B cell (primary cell): ENCODE measurements around the gene PHF23. TPM values are rescaled to one million over a fixed set of nuclear protein-coding genes. Genes with fewer than 3 reads are reported as not detected.

Source experiments
- ATAC-seq: fragments of 200-7000 bp; cut with Tn5 transposase; one replicate; pipeline ENCODE4 v1.10.0; 2021; ENCODE audit warnings: low read depth, mild to moderate bottlenecking, moderate number of reproducible peaks, moderate library complexity
- CTCF ChIA-PET: fragments of 350-600 bp; sonication (Branson Sonifier 250); formaldehyde crosslinking; loops from one replicate; lab custom pipeline; 2021; ENCODE audit warnings: antibody characterized with exemption, inconsistent platforms; lab: Charles Lee
- POLR2A ChIA-PET: fragments of 350-600 bp; sonication (Branson Sonifier 250); formaldehyde crosslinking; loops from one replicate; lab custom pipeline; 2021; ENCODE audit warnings: antibody characterized with exemption; lab: Charles Lee
- DNase-seq: peaks from one replicate; pipeline ENCODE4 v3.0.0; 2013
- H2AFZ ChIP-seq: 2 replicates; pipeline ENCODE4 v1.6.1; 2012; ENCODE audit warnings: mild to moderate bottlenecking, low read depth, low read length; ENCODE audit not compliant: insufficient read depth, poor library complexity, severe bottlenecking
- H3K27ac ChIP-seq, 2 donors: 1 replicate in 1 of 2; 2 replicates in 1 of 2; pipeline ENCODE4 v1.5.1; 2012 to 2013; ENCODE audit warnings: low read length in 2 of 2, mild to moderate bottlenecking in 2 of 2, moderate library complexity in 1 of 2
- H3K27me3 ChIP-seq, 4 experiments: fragments of 200-600 bp in 1 of 4; sonication (generic) in 1 of 4; replicated peaks in 1 of 4; 1 replicate in 2 of 4; 2 replicates in 2 of 4; pipeline versions ENCODE4 v1.6.1 to v1.7.0; 2013 to 2016; ENCODE audit warnings: low read length in 3 of 4, mild to moderate bottlenecking in 2 of 4, mixed read lengths in 1 of 4, moderate library complexity in 1 of 4; ENCODE audit not compliant: insufficient read depth in 4 of 4, control insufficient read depth in 3 of 4; ENCODE audit errors: control extremely low read depth in 1 of 4
- H3K36me3 ChIP-seq, 2 experiments: replicated peaks in 1 of 2; 1 replicate in 1 of 2; 2 replicates in 1 of 2; pipeline versions ENCODE4 v1.6.1 to v1.7.1; 2013; ENCODE audit warnings: low read length in 1 of 2; ENCODE audit not compliant: insufficient read depth in 2 of 2, control insufficient read depth in 1 of 2; ENCODE audit errors: control extremely low read depth in 1 of 2, extremely low read depth in 1 of 2
- H3K4me1 ChIP-seq, 2 donors: fragments of 200-600 bp in 1 of 2; sonication (generic) in 1 of 2; 1 replicate in 1 of 2; 2 replicates in 1 of 2; pipeline versions ENCODE4 v1.5.1 to v1.6.1; 2013 to 2017; ENCODE audit warnings: low read length in 2 of 2; ENCODE audit not compliant: control insufficient read depth in 2 of 2, insufficient read depth in 2 of 2
- H3K4me2 ChIP-seq: replicated peaks from 2 replicates; pipeline ENCODE3; 2012; ENCODE audit warnings: mild to moderate bottlenecking, low read depth, low read length; ENCODE audit not compliant: poor library complexity, severe bottlenecking
- H3K4me3 ChIP-seq, 5 experiments: fragments of 200-600 bp in 1 of 5; sonication (generic) in 1 of 5; 1 replicate in 3 of 5; 2 replicates in 2 of 5; pipeline versions ENCODE4 v1.5.1 to v1.7.0; 2011 to 2016; ENCODE audit warnings: low read length in 4 of 5, mild to moderate bottlenecking in 4 of 5, low read depth in 2 of 5, control low read depth in 1 of 5, moderate library complexity in 1 of 5; ENCODE audit not compliant: insufficient read depth in 1 of 5; ENCODE audit errors: control extremely low read depth in 1 of 5, extremely low read depth in 1 of 5
- H3K79me2 ChIP-seq: fragments of 200-600 bp; sonication (generic); one replicate; pipeline ENCODE4 v1.6.0; 2016; ENCODE audit warnings: low read length; ENCODE audit not compliant: control insufficient read depth, insufficient read depth
- H3K9ac ChIP-seq: fragments of 200-600 bp; sonication (generic); 2 replicates; pipeline ENCODE4 v1.6.1; 2017; ENCODE audit warnings: mild to moderate bottlenecking, low read length, moderate library complexity
- H3K9me3 ChIP-seq, 3 donors: one replicate each; pipeline versions ENCODE4 v1.6.1 to v1.7.1; 2013; ENCODE audit warnings: low read length in 2 of 3; ENCODE audit not compliant: control insufficient read depth in 2 of 3, insufficient read depth in 1 of 3; ENCODE audit errors: control extremely low read depth in 1 of 3
- H4K20me1 ChIP-seq: 2 replicates; pipeline ENCODE4 v1.6.0; 2012; ENCODE audit warnings: mild to moderate bottlenecking, low read length; ENCODE audit not compliant: insufficient read depth, control insufficient read depth, poor library complexity, severe bottlenecking
- H3K27ac Mint-ChIP-seq: one replicate; pipeline ENCODE4 v1.8.0; 2021; ENCODE audit warnings: mixed read lengths
- H3K27me3 Mint-ChIP-seq: one replicate; pipeline ENCODE4 v1.8.0; 2021; ENCODE audit warnings: mixed read lengths
- H3K4me1 Mint-ChIP-seq: one replicate; pipeline ENCODE4 v1.8.0; 2021; ENCODE audit warnings: mixed read lengths
- H3K4me3 Mint-ChIP-seq: one replicate; pipeline ENCODE4 v1.8.0; 2021; ENCODE audit warnings: mixed read lengths
- H3K9me3 Mint-ChIP-seq: one replicate; pipeline ENCODE4 v1.8.0; 2022; ENCODE audit warnings: mixed read lengths; ENCODE audit not compliant: insufficient read depth
- CTCF ChIP-seq: fragments of 200-600 bp; IDR thresholded peaks from one replicate; pipeline ENCODE4 v1.8.0; 2022; ENCODE audit warnings: antibody characterized with exemption, mild to moderate bottlenecking
- EZH2 ChIP-seq: IDR thresholded peaks from 2 replicates; pipeline ENCODE4 v1.6.1; 2012; ENCODE audit warnings: borderline replicate concordance, low read depth, mild to moderate bottlenecking, moderate library complexity, low read length; ENCODE audit not compliant: insufficient read depth, poor library complexity, severe bottlenecking
- whole genome bisulfite sequencing: methylation state at CpG from one replicate; pipeline ENCODE4 v1.1.5; 2013; ENCODE audit warnings: missing lambda C conversion rate; ENCODE audit not compliant: insufficient coverage; 5-methylcytosine and 5-hydroxymethylcytosine counted together
- intact Hi-C: fragments of 100-400 bp; cut with micrococcal nuclease; formaldehyde crosslinking; loops from one replicate; pipeline ENCODE4 v1.10.0; 2022
- polyA plus RNA-seq: library from polyadenylated mRNA; depleted of rRNA; stranded (reverse); fragments of >200 nt; gene quantifications from 2 replicates; pipeline ENCODE4 v1.2.3, GENCODE V29; 2012
- total RNA-seq, 2 donors: library from RNA; stranded (reverse); fragments of 120-200 nt in 1 of 2; gene quantifications; 1 replicate in 1 of 2; 2 replicates in 1 of 2; pipeline versions ENCODE4 v1.2.3 to v1.2.4, GENCODE V29; 2013 to 2022

Gene PHF23
- total and polyA plus RNA-seq, 2 donors (not counting 1 experiment from before 2014, with no cell fraction given) = 17.6 to 42.3 TPM

DNA sequence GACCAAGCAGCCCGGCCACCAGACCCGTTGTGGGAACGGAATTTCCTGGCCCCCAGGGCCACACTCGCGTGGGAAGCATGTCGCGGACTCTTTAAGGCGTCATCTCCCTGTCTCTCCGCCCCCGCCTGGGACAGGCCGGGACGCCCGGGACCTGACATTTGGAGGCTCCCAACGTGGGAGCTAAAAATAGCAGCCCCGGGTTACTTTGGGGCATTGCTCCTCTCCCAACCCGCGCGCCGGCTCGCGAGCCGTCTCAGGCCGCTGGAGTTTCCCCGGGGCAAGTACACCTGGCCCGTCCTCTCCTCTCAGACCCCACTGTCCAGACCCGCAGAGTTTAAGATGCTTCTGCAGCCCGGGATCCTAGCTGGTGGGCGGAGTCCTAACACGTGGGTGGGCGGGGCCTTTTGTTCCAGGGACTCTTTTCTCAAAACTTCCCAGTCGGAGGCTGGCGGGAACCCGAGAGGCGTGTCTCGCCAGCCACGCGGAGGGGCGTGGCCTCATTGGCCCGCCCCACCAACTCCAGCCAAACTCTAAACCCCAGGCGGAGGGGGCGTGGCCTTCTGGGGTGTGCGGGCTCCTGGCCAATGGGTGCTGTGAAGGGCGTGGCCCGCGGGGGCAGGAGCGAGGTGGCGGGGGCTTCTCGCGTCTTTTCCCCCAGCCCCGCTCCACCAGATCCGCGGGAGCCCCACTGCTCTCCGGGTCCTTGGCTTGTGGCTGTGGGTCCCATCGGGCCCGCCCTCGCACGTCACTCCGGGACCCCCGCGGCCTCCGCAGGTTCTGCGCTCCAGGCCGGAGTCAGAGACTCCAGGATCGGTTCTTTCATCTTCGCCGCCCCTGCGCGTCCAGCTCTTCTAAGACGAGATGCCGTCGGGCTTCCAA is 42.1 kb upstream of the PHF23 start, which contains the start of gene SLC2A4:
SLC2A4 (plus strand) TSS at position 645 of the 879 bp plus-strand sequence; CDS start at position 862, 217 bp downstream.
- Histone ChIP-seq H3K9ac (peak within 1 kb of the TSS; percentile 67), H3K79me2 (no peaks in the 10 kb centered on the region), H3K9me3 (peaks cover 0 to 18% (median 0%) of the 10 kb centered on the region in 3 donors), H3K4me1 (peaks cover 20 to 31% of the 10 kb centered on the region in 2 donors), H3K4me2 (peak within 1 kb of the TSS; percentile 98), H3K36me3 (no peaks in the 10 kb centered on the region), H3K27me3 (peaks cover 0 to 46% (median 13%) of the 10 kb centered on the region in 4 experiments), H4K20me1 (no peaks in the 10 kb centered on the region), H2AFZ (peak within 1 kb of the TSS; percentile 64), H3K27ac (no peak within 1 kb of the TSS), H3K4me3 (peak within 1 kb of the TSS; percentile 2 to 69 (median 53))
- peaks cover 23% of the 10 kb centered on the region for H3K27me3 Mint-ChIP-seq
- ChIA-PET POLR2A (interaction anchor here (0.6 to 1.5 kb wide), 6 partner anchors 12 to 281 kb away, joined by 3 to 7 read pairs (median 4); partner anchors contain the start of gene GABARAP), CTCF (interaction anchor here (0.6 to 10.9 kb wide), 10 partner anchors 10 to 877 kb away, joined by 3 to 115 read pairs (median 4); partner anchors contain the start of genes ACADVL, ACAP1 and DLG4)
- WGBS = 1% methylated on average over 67 of the region's 71 CpGs
- peak within 1 kb of the TSS; percentile 92 for H3K4me3 Mint-ChIP-seq
- ATAC-seq (peak; percentile 80), DNase-seq (peak; percentile 87)
- H3K4me1 Mint-ChIP-seq = peaks cover 20% of the 10 kb centered on the region
- no peaks in the 10 kb centered on the region for H3K9me3 Mint-ChIP-seq
- TF ChIP-seq EZH2 (no peak), CTCF (no peak)
- peak within 1 kb of the TSS; percentile 76 for H3K27ac Mint-ChIP-seq
- intact Hi-C loops = loop anchor here (2.0 kb wide), 1 partner anchor 19 kb away; the partner anchor contains the start of gene CLDN7
